Measurements from ENCODE around the gene DENND1B.

DENND1B gene

DNA sequence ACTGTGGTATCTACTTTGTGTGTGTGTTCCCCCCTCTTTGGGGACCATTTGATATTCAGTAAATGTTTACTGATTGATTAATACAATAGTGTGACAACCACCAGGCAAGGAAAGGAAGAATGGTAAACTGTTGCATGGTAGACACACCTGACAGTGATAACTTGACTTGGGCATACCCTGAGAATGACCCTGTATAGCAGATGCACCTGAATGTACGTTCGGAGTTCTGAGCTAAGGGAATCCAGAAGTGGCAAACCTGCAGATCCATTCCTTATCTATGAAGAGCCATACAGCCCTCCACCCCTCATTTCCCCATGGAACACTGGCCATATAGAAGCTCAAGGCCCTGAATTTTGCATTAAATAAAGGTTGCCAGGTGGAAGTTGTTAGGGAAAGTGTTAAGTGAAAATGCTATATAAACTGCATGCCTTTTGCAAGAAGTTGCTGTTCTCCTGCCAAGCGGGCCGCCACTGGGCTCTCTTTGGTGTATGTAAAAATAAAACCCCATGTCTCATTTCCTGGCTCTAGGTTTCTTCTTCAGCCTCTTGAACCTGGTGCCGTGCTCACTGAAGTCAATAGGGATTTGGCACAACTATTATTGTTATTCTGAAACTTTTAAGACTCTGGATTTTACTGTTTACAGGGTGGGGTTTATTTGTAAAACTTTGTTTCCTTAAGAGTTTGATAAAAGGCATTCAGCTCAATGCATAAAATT lies 32.6 kb upstream of the DENND1B start:
- TF ChIP-seq, protein P1, sequence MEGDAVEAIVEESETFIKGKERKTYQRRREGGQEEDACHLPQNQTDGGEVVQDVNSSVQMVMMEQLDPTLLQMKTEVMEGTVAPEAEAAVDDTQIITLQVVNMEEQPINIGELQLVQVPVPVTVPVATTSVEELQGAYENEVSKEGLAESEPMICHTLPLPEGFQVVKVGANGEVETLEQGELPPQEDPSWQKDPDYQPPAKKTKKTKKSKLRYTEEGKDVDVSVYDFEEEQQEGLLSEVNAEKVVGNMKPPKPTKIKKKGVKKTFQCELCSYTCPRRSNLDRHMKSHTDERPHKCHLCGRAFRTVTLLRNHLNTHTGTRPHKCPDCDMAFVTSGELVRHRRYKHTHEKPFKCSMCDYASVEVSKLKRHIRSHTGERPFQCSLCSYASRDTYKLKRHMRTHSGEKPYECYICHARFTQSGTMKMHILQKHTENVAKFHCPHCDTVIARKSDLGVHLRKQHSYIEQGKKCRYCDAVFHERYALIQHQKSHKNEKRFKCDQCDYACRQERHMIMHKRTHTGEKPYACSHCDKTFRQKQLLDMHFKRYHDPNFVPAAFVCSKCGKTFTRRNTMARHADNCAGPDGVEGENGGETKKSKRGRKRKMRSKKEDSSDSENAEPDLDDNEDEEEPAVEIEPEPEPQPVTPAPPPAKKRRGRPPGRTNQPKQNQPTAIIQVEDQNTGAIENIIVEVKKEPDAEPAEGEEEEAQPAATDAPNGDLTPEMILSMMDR (IDR thresholded peaks at IDR 0.05; ENCODE audit: low read depth, low read length) = no peak
- no peak for DNase-seq (ENCODE audit: extremely low read depth, low read depth)

DNA sequence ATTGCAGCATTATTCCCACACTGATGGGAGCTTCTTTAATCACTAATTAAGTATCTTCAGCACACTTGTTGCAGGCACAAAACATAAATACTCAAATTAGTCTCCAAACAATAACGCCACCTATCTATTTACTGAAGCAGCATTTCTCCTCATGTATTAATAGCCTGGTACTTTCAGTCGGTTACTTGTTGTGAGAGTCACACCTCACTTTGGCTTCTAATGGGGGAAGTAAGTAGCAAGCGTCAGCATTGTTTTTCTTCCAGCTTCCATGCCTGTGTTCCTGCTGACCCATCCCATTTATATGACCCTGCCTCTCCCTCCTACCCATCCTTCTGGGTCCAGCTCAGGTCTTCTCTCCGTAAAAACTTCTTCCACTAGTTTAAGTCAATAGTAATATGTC lies 31.9 kb upstream of the DENND1B start:
- DNase-seq (ENCODE audit: extremely low read depth, low read depth) = no peak
- TF ChIP-seq, protein P1 (IDR thresholded peaks at IDR 0.05; ENCODE audit: low read depth, low read length) = no peak

DNA sequence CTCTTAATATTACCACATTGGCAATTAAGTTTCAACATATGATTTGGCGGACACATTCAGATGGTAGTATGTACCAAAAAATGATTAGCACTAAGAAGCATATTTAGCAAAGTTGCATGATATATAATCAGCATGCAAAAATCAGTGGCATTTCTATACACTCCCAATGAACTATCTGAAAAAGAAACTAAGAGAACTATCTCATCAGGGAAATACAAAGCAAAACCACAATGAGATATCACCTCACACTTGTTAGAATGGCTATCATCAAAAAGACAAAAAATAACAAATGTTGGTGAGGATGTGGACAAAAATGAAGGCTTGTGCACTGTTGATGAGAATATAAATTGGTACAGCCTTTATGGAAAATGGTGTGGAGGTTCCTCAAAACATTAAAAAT lies 31.4 kb upstream of the DENND1B start:
- no peak for DNase-seq (ENCODE audit: extremely low read depth, low read depth)

DNA sequence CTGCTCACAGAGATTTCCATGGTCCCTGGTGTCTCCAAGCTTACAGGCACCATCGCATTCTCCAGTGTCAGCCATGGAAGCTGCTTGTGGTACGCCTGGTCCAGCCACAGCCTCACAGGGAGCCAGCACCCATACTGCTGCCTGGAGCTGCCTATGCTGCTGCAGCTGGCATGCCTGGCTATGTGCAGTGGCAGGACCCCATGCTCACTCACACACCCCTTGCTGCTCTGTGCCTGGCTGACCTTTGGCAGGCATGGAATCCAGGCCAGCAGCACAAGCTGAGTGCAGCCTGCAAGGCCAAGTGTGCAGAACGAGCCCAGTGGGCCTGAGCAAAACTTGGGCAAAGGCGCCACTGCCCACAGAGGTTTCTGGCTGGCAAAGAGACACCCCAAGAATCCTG lies 26.4 kb upstream of the DENND1B start:
- TF ChIP-seq, protein P1 (IDR thresholded peaks at IDR 0.05; ENCODE audit: low read depth, low read length) = no peak

More for the DNA sequence above, 31.4 kb upstream of the DENND1B start:
- TF ChIP-seq, protein P1 (IDR thresholded peaks at IDR 0.05; ENCODE audit: low read depth, low read length) = no peak

DNA sequence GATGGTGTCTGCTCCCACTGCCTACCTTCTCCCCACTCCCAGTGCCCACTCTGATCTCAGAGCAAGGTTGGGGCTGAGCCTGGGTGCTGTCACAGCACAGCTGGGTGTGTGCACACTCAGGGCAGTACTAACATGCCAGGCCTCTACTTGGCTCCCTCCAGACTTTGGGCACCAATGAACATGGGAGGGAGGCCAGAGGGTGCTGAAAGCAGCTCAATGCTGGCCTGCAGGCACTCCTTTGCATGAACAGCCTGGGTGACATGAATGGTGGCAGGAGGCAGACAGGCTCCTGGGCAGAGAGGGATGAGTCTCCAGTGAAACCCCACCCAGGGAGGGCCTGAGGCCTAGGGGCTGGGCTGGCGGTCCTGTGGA lies 25.8 kb upstream of the DENND1B start:
- no peak for DNase-seq (ENCODE audit: extremely low read depth, low read depth)
- TF ChIP-seq, protein P1 (IDR thresholded peaks at IDR 0.05; ENCODE audit: low read depth, low read length) = no peak

More for the DNA sequence above, 26.4 kb upstream of the DENND1B start:
- no peak for DNase-seq (ENCODE audit: extremely low read depth, low read depth)

DNA sequence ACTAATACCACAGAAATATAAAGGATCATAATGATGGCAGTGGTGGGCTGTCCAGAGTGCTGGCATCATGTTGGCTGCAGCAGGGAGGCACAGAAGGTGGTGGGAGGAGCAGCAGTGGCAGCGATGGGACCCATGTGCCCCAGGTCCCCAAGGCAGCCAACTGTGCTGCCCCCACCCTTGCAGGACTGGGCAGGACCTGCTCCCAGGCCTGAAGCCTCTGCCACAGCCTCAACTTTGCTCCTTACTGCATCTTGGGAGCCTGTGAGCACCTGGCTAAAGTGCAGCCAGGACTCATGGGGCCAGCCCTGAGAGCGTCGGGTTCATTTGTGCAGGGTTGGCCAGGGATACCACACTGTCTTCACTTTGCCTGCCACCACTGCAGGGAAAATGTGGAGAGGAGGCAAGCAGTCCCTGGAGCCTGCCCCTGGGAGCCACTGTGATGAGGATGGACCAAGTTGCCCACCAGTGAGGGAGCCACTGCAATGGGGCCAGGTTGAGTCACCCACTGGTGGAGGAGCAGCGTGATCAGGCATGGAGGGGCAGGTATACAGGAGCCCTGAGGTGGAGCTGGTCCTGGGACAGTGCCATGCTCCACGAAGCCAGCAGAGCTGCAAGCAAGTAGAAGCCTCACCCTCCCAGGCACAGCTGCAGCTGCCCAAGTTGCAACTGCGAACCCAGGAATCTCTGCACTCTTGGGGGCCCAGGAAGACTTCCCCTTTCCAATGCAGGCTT lies 25.3 kb upstream of the DENND1B start:
- TF ChIP-seq, protein P1 (IDR thresholded peaks at IDR 0.05; ENCODE audit: low read depth, low read length) = no peak
- DNase-seq (ENCODE audit: extremely low read depth, low read depth) = no peak

DNA sequence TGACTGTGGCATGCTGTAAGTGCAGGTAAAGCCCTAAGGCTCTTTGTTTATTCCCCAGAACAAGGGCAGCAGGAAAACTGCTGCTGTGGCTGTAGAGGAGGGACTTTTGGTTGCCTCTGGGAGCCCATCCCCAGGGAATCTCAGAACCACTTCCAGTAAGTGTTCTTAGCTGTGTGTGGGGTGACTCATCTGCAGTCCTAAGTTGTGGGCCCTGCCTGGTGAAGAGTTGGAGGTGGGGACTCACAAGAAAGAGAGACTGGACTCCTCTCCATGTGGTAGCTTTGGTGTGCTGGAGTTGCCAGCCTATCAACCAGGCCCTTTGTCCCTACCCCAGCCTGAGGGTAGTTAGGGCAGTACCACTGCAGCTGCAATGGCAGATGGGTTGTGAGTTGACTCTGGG lies 24.0 kb upstream of the DENND1B start:
- DNase-seq (ENCODE audit: extremely low read depth, low read depth) = no peak
- TF ChIP-seq, protein P1 (IDR thresholded peaks at IDR 0.05; ENCODE audit: low read depth, low read length) = no peak

Data from AG09319 (cell line).